H1 (cell line): ENCODE results near the gene DCXR.

Source experiments
- BACH1 ChIP-seq: IDR thresholded peaks from 2 replicates; pipeline ENCODE4 v1.6.1; 2012; ENCODE audit warnings: low read length, improper control_type of control experiment
- CBX5 ChIP-seq: fragments of 300-800, 300-1000 bp; sonication (generic); IDR thresholded peaks from 2 replicates; pipeline ENCODE4 v1.7.1; 2016; ENCODE audit warnings: antibody characterized with exemption, low read length, low read depth
- CEBPB ChIP-seq: IDR thresholded peaks from 2 replicates; pipeline ENCODE4 v1.6.1; 2012; ENCODE audit warnings: low read depth, low read length
- EP300 ChIP-seq, 2 experiments: IDR thresholded peaks; 1 replicate in 1 of 2; 2 replicates in 1 of 2; pipeline ENCODE4 v1.6.1; 2011 to 2012; ENCODE audit warnings: low read depth in 2 of 2, low read length in 2 of 2, mild to moderate bottlenecking in 2 of 2, borderline replicate concordance in 1 of 2, inconsistent platforms in 1 of 2, moderate library complexity in 1 of 2
- EZH2 ChIP-seq: fragments of 200-600 bp; sonication (generic); IDR thresholded peaks from 2 replicates; pipeline ENCODE4 v1.7.1; 2012; ENCODE audit warnings: low read depth, mild to moderate bottlenecking, moderate library complexity, low read length, inconsistent platforms; ENCODE audit not compliant: severe bottlenecking
- FOSL1 ChIP-seq: IDR thresholded peaks from 2 replicates; pipeline ENCODE4 v1.6.1; 2011; ENCODE audit warnings: mild to moderate bottlenecking, low read depth, low read length, moderate library complexity; ENCODE audit not compliant: insufficient read depth
- MAX ChIP-seq: IDR thresholded peaks from 2 replicates; pipeline ENCODE4 v1.6.1; 2012; ENCODE audit warnings: inconsistent platforms
- NRF1 ChIP-seq: IDR thresholded peaks from 2 replicates; pipeline ENCODE4 v1.6.1; 2011; ENCODE audit warnings: mild to moderate bottlenecking, low read depth, low read length, improper control_type of control experiment
- POLR2A ChIP-seq, 2 experiments: IDR thresholded peaks; 1 replicate in 1 of 2; 2 replicates in 1 of 2; pipeline ENCODE4 v1.6.1; 2011; ENCODE audit warnings: low read depth in 2 of 2, low read length in 2 of 2, mild to moderate bottlenecking in 2 of 2; ENCODE audit errors: control extremely low read depth in 1 of 2
- POLR2AphosphoS5 ChIP-seq: IDR thresholded peaks from 2 replicates; pipeline ENCODE4 v1.6.1; 2011; ENCODE audit warnings: low read depth, low read length
- RBBP5 ChIP-seq: IDR thresholded peaks from 2 replicates; pipeline ENCODE4 v1.7.1; 2012; ENCODE audit warnings: low read depth, mild to moderate bottlenecking, inconsistent platforms, low read length, moderate library complexity, borderline replicate concordance
- TBP ChIP-seq: IDR thresholded peaks from 2 replicates; pipeline ENCODE4 v1.6.1; 2011; ENCODE audit warnings: low read depth, low read length, improper control_type of control experiment
- ZNF274 ChIP-seq: IDR thresholded peaks from 2 replicates; pipeline ENCODE4 v1.7.0; 2012; ENCODE audit warnings: low read length, borderline replicate concordance; ENCODE audit errors: extremely low read depth
- TF ChIP-seq, protein P1 (sequence below), 3 experiments: IDR thresholded peaks; 1 replicate in 2 of 3; 2 replicates in 1 of 3; pipeline versions ENCODE4 v1.5.1 to v1.6.1; 2011; ENCODE audit warnings: low read length in 3 of 3, mild to moderate bottlenecking in 3 of 3, inconsistent platforms in 2 of 3, low read depth in 1 of 3, moderate library complexity in 1 of 3; ENCODE audit not compliant: insufficient read depth in 1 of 3; ENCODE audit errors: control extremely low read depth in 1 of 3

- TF ChIP-seq, protein P1, sequence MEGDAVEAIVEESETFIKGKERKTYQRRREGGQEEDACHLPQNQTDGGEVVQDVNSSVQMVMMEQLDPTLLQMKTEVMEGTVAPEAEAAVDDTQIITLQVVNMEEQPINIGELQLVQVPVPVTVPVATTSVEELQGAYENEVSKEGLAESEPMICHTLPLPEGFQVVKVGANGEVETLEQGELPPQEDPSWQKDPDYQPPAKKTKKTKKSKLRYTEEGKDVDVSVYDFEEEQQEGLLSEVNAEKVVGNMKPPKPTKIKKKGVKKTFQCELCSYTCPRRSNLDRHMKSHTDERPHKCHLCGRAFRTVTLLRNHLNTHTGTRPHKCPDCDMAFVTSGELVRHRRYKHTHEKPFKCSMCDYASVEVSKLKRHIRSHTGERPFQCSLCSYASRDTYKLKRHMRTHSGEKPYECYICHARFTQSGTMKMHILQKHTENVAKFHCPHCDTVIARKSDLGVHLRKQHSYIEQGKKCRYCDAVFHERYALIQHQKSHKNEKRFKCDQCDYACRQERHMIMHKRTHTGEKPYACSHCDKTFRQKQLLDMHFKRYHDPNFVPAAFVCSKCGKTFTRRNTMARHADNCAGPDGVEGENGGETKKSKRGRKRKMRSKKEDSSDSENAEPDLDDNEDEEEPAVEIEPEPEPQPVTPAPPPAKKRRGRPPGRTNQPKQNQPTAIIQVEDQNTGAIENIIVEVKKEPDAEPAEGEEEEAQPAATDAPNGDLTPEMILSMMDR (IDR thresholded peaks at IDR 0.05; ENCODE audit: control extremely low read depth in 1 of 3, insufficient read depth in 1 of 3, low read depth in 1 of 3, low read length in 3 of 3) = no peak
- TF ChIP-seq BACH1 (no peak), CEBPB (no peak), EZH2 (no peak), POLR2AphosphoS5 (no peak), EP300 (IDR thresholded peaks at IDR 0.05; ENCODE audit: borderline replicate concordance in 1 of 2, low read depth in 2 of 2, low read length in 2 of 2) (no peak), ZNF274 (no peak), POLR2A (IDR thresholded peaks at IDR 0.05; ENCODE audit: control extremely low read depth in 1 of 2, low read depth in 2 of 2, low read length in 2 of 2) (no peak), RBBP5 (no peak), FOSL1 (no peak), MAX (no peak), NRF1 (no peak), CBX5 (no peak), TBP (no peak)
Observed at GRCh38 chr17:82035488-82035887, 2.0 kb downstream of the DCXR start.
